ENCODE data around the gene USP6NL. TPM values are rescaled to one million over a fixed set of nuclear protein-coding genes. Genes with fewer than 3 reads are reported as not detected.

Gene USP6NL
- total RNA-seq, 2 donors from 2014 or later: 9.6 to 10.5 TPM

- H3K36me3 ChIP-seq: peaks cover 11% of the 10 kb centered on the region
- H3K4me1 ChIP-seq: no peaks in the 10 kb centered on the region
- TF ChIP-seq CTCF (IDR thresholded peaks at IDR 0.05): no peak
Observed at GRCh38 chr10:11482306-11482705, 129.1 kb downstream of the USP6NL start.

DNA sequence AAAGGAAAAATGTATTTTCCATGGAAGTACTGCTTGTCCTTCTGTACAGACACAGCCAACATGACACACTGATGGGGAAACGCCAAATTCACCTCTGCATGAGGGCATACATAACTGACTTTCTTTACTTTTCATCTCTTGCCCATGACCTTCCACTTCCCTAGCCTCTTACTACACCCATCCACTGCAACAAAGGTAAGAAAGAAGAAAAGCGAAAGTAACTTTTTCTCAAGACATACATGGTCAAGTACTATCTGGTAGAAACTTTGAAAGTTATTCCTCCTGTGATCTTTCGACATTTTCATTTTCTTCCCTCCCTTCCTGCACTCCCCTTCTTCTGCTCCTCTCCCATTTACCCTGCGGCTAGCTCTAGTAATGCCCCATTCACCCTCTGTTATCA, 130.8 kb downstream of the USP6NL start:
- Histone ChIP-seq H3K36me3 (peaks cover 11% of the 10 kb centered on the region), H3K9me3 (no peaks in the 10 kb centered on the region), H3K27me3 (no peaks in the 10 kb centered on the region), H3K27ac (no peak overlapping the region), H3K4me1 (no peaks in the 10 kb centered on the region), H3K4me3 (no peak overlapping the region)
- no peak for TF ChIP-seq CTCF (IDR thresholded peaks at IDR 0.05)
- no peak for DNase-seq (ENCODE audit: low spot score)

More at GRCh38 chr10:11482306-11482705, 129.1 kb downstream of the USP6NL start:
- no peak overlapping the region for H3K4me3 ChIP-seq
- no peaks in the 10 kb centered on the region for H3K27me3 ChIP-seq
- H3K27ac ChIP-seq: no peak overlapping the region
- DNase-seq (ENCODE audit: low spot score): no peak
- no peaks in the 10 kb centered on the region for H3K9me3 ChIP-seq

DNA sequence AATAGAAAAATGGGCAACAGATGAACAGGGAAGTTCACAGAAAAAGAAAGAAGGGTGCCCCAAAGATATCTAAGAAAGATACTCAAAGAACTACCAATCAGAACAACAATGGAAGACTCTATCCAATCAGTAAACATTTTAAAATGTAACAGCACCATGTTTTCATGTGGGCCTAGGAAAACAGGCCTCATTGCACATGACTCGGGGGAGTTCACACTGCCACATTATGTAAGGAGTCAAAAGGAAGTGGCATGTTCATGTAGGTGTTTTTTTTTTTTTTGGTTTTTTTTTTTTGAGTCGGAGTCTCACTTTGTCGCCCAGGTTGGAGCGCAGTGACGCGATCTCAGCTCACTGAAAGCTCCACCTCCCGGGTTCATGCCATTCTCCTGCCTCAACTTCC, 132.2 kb downstream of the USP6NL start:
- no peaks in the 10 kb centered on the region for H3K9me3 ChIP-seq
- no peaks in the 10 kb centered on the region for H3K4me1 ChIP-seq
- TF ChIP-seq CTCF (IDR thresholded peaks at IDR 0.05): no peak
- H3K4me3 ChIP-seq: no peak overlapping the region
- H3K36me3 ChIP-seq: no peaks in the 10 kb centered on the region
- no peak overlapping the region for H3K27ac ChIP-seq
- DNase-seq (ENCODE audit: low spot score): no peak
- no peaks in the 10 kb centered on the region for H3K27me3 ChIP-seq

GRCh38 chr10:11478807-11479206, 132.6 kb downstream of the USP6NL start:
- no peak for DNase-seq (ENCODE audit: low spot score)
- H3K4me1 ChIP-seq: no peaks in the 10 kb centered on the region
- H3K4me3 ChIP-seq: no peak overlapping the region
- no peak for TF ChIP-seq CTCF (IDR thresholded peaks at IDR 0.05)
- H3K27me3 ChIP-seq: no peaks in the 10 kb centered on the region
- no peaks in the 10 kb centered on the region for H3K9me3 ChIP-seq
- H3K36me3 ChIP-seq: no peaks in the 10 kb centered on the region
- H3K27ac ChIP-seq: no peak overlapping the region

GRCh38 chr10:11475831-11476434, 135.5 kb downstream of the USP6NL start:
- Histone ChIP-seq H3K9me3 (no peaks in the 10 kb centered on the region), H3K27ac (no peak overlapping the region), H3K4me3 (no peak overlapping the region), H3K27me3 (no peaks in the 10 kb centered on the region), H3K4me1 (no peaks in the 10 kb centered on the region), H3K36me3 (no peaks in the 10 kb centered on the region)
- no peak for TF ChIP-seq CTCF (IDR thresholded peaks at IDR 0.05)
- no peak for DNase-seq (ENCODE audit: low spot score)

GRCh38 chr10:11473128-11473760, 138.2 kb downstream of the USP6NL start:
- Histone ChIP-seq H3K27ac (no peak overlapping the region), H3K4me1 (no peaks in the 10 kb centered on the region), H3K36me3 (no peaks in the 10 kb centered on the region), H3K4me3 (no peak overlapping the region), H3K9me3 (no peaks in the 10 kb centered on the region), H3K27me3 (no peaks in the 10 kb centered on the region)
- no peak for DNase-seq (ENCODE audit: low spot score)
- no peak for TF ChIP-seq CTCF (IDR thresholded peaks at IDR 0.05)

Data from right atrium auricular region (tissue), 2 donors.